ENCODE results near the gene FTO.

DNA sequence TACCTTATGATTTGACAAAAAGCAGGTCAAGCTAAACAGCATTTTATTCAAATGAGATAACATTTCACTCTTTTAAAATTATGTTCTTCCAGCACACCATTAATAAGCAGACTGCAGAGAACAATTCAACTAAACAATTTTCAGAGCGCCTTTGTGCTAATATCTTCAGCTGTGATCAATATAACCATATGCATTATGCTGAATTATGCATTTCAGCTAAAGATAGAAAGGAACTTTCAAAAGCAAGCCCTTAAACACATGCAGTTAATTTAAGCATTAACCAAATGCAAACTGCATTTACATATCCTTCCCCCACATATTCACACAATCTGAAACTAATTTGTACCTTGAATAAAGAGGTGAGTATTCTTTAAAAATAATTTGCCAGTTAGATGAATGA is 41.9 kb upstream of the FTO start:
- TF ChIP-seq, protein P1, sequence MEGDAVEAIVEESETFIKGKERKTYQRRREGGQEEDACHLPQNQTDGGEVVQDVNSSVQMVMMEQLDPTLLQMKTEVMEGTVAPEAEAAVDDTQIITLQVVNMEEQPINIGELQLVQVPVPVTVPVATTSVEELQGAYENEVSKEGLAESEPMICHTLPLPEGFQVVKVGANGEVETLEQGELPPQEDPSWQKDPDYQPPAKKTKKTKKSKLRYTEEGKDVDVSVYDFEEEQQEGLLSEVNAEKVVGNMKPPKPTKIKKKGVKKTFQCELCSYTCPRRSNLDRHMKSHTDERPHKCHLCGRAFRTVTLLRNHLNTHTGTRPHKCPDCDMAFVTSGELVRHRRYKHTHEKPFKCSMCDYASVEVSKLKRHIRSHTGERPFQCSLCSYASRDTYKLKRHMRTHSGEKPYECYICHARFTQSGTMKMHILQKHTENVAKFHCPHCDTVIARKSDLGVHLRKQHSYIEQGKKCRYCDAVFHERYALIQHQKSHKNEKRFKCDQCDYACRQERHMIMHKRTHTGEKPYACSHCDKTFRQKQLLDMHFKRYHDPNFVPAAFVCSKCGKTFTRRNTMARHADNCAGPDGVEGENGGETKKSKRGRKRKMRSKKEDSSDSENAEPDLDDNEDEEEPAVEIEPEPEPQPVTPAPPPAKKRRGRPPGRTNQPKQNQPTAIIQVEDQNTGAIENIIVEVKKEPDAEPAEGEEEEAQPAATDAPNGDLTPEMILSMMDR (IDR thresholded peaks at IDR 0.05) = no peak
- TF ChIP-seq POLR2A (IDR thresholded peaks at IDR 0.05) = no peak
- TF ChIP-seq POLR2AphosphoS5 (IDR thresholded peaks at IDR 0.05; ENCODE audit: insufficient read depth in 1 of 2, low read depth in 1 of 2) = no peak
